DOHH2 (cell line): ENCODE results near the gene PKNOX1.
A peak's percentile ranks its signal among the peaks of the same experiment; 100 is the strongest.

ENCODE experiments used
- H3F3A ChIP-seq: fragments of 200-600 bp; sonication (generic), shearing (Covaris generic); 2 replicates; pipeline ENCODE4 v1.6.0; 2016; ENCODE audit warnings: antibody characterized with exemption, mild to moderate bottlenecking; ENCODE audit not compliant: control insufficient read depth, insufficient read depth
- H3K27ac ChIP-seq: fragments of 200-600 bp; sonication (generic); 2 replicates; pipeline ENCODE4 v1.5.1; 2014; ENCODE audit warnings: low read depth, mild to moderate bottlenecking, low read length, moderate library complexity
- H3K27me3 ChIP-seq: fragments of 200-600 bp; sonication (generic); 2 replicates; pipeline ENCODE4 v1.6.1; 2014; ENCODE audit warnings: mild to moderate bottlenecking, low read length, mixed read lengths; ENCODE audit not compliant: control insufficient read depth
- H3K36me3 ChIP-seq: fragments of 200-600 bp; sonication (generic); 2 replicates; pipeline ENCODE4 v1.6.1; 2014; ENCODE audit warnings: mild to moderate bottlenecking, low read length, moderate library complexity, mixed read lengths; ENCODE audit not compliant: control insufficient read depth
- H3K4me1 ChIP-seq: fragments of 200-600 bp; sonication (generic); 2 replicates; pipeline ENCODE4 v1.6.1; 2014; ENCODE audit warnings: mild to moderate bottlenecking, low read length, mixed read lengths; ENCODE audit not compliant: control insufficient read depth
- H3K4me2 ChIP-seq: fragments of 200-600 bp; sonication (generic); 2 replicates; pipeline ENCODE4 v1.6.0; 2014; ENCODE audit warnings: mild to moderate bottlenecking, low read length, moderate library complexity
- H3K4me3 ChIP-seq: fragments of 200-600 bp; sonication (generic); 2 replicates; pipeline ENCODE4 v1.5.1; 2014; ENCODE audit warnings: mild to moderate bottlenecking, low read length, mixed read lengths
- H3K79me2 ChIP-seq: fragments of 200-600 bp; sonication (generic); 2 replicates; pipeline ENCODE4 v1.6.1; 2014; ENCODE audit warnings: mild to moderate bottlenecking, low read length, mixed read lengths; ENCODE audit not compliant: control insufficient read depth
- H3K9me2 ChIP-seq: fragments of 200-600 bp; sonication (generic); replicated peaks from 2 replicates; pipeline ENCODE4 v1.6.1; 2014; ENCODE audit warnings: mild to moderate bottlenecking, low read length, mixed read lengths; ENCODE audit not compliant: control insufficient read depth
- H3K9me3 ChIP-seq: fragments of 200-600 bp; sonication (generic); 2 replicates; pipeline ENCODE4 v1.6.1; 2014; ENCODE audit warnings: antibody characterized with exemption, low read length, mixed read lengths; ENCODE audit not compliant: control insufficient read depth, insufficient read depth
- H4K20me1 ChIP-seq: fragments of 200-600 bp; sonication (generic); 2 replicates; pipeline ENCODE4 v1.6.0; 2014; ENCODE audit warnings: low read depth, mild to moderate bottlenecking, antibody characterized with exemption, low read length, moderate library complexity; ENCODE audit not compliant: control insufficient read depth, insufficient read depth
- CTCF ChIP-seq: fragments of 200-600 bp; sonication (generic); IDR thresholded peaks from one replicate; pipeline ENCODE4 v1.5.1; 2014; ENCODE audit warnings: antibody characterized with exemption, mild to moderate bottlenecking, low read depth, low read length; ENCODE audit not compliant: poor library complexity, severe bottlenecking
- EZH2phosphoT487 ChIP-seq: fragments of 200-600 bp; sonication (generic); IDR thresholded peaks from 2 replicates; pipeline ENCODE4 v1.6.1; 2017; ENCODE audit warnings: borderline replicate concordance, mild to moderate bottlenecking, antibody characterized with exemption, low read length, moderate library complexity, mixed read lengths

The PKNOX1 gene

DNA sequence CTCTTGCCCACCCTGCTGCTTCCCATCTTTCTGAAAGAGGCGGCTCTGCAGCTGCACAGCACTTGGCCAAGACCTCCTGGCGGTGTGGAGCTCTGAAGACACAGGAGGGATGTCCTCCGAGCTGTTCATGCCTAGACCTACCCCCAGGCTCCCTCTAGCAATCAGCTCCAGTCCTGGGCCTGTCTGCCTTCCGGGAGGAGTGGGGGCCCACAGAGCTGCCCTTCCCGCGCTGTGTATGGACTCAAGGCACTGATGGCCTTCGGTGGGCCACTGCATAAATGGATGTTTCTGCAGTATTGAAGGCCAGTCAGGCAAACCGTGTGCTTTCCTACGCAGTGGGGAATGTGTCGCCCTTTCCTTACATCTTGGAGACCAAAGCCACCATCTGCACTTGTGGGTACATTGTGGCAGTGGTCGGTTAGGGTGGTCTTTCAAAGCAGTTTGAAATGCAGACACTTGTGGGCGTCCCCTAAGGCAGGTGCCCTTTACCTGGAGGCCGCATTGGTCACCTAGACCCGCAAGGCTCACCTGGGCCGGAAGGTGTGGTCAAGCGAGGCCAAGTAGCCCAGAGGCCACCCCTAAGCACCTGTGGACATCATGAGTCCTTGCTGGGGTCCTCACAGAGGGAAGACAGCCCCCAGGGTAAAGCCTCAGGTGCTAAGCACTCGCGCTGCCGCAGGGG is 912 bp upstream of the PKNOX1 start:
- Histone ChIP-seq H3K4me2 (peak overlapping the region; percentile 87), H3K27me3 (no peaks in the 10 kb centered on the region), H3K27ac (peak overlapping the region; percentile 42), H3K9me3 (no peaks in the 10 kb centered on the region), H3K79me2 (peaks cover 31% of the 10 kb centered on the region), H3F3A (peaks cover 4% of the 10 kb centered on the region; the same call in 1 of the 2 replicates), H3K4me3 (peak overlapping the region; percentile 74), H4K20me1 (no peaks in the 10 kb centered on the region), H3K9me2 (no peaks in the 10 kb centered on the region), H3K4me1 (peaks cover 26% of the 10 kb centered on the region), H3K36me3 (peaks cover 13% of the 10 kb centered on the region)
- no peak for TF ChIP-seq EZH2phosphoT487
- TF ChIP-seq CTCF: peak; percentile 12

DNA sequence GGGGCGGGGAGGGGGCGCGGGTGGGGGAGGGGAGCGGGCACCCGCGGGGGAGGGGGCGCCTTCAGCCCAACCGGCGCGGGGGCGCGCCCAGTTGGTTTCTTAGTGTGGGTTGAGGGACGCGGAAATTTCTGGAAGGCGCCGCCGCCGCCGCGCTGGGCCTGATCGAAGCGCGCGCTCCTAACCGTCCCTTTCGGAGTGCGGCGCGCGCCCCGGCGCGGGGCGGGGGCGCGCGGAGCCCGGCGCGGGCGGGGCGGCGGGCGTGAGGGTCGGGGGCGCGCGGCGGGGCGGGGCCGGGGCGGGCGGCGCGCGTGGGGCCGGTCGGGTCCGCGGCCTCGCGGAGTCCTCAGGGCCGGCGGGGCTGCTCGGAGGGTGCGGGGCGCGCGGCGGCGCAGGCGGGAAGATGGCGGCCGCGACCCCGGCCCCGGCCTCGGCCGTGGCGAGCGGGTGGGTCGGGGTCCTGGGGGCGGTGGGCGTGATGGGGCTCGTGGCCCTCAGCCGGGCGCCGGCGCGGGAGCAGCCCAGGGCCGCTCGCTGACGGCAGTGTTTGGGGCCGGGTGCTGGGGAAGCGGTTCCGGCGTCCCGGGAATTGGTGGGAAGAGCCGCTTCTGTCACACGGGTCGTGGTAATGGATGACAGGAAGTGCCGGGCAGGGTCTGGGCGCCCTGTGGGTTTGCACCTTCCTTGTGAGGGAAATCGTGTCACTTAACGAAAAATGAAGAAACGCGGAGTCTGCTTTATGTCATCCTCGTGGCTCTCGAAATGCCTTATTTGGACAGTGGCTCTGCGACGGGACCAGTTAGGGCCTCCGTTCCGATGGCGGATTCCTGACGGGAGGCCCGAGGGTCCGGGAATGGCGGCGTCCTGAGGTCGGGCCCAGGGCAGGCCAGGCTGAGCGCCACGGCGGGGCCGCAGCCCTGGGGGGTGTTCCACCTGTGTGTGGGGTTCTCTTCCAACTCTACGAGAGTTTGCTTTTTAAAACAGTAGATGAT is 764 bp downstream of the PKNOX1 start:
- peak overlapping the region; percentile 31 for H3K27ac ChIP-seq
- H3K36me3 ChIP-seq: peaks cover 21% of the 10 kb centered on the region
- peak overlapping the region; percentile 81 for H3K4me3 ChIP-seq
- peak overlapping the region; percentile 81 for H3K4me2 ChIP-seq
- peaks cover 47% of the 10 kb centered on the region for H3K79me2 ChIP-seq
- no peak for TF ChIP-seq EZH2phosphoT487
- TF ChIP-seq CTCF: no peak
- no peaks in the 10 kb centered on the region for H3K9me2 ChIP-seq
- no peaks in the 10 kb centered on the region for H3K9me3 ChIP-seq
- peaks cover 4% of the 10 kb centered on the region for H3F3A ChIP-seq
- H3K4me1 ChIP-seq: peaks cover 41% of the 10 kb centered on the region
- no peaks in the 10 kb centered on the region for H3K27me3 ChIP-seq
- H4K20me1 ChIP-seq: peaks cover 3% of the 10 kb centered on the region; the same call in 1 of the 2 replicates

GRCh38 chr21:42975886-42976608 is 1.7 kb downstream of the PKNOX1 start:
- Histone ChIP-seq H3K4me1 (peaks cover 50% of the 10 kb centered on the region), H3K4me3 (peak overlapping the region; percentile 81), H3K4me2 (peak overlapping the region; percentile 81), H4K20me1 (peaks cover 7% of the 10 kb centered on the region; the same call in 1 of the 2 replicates), H3K27me3 (no peaks in the 10 kb centered on the region), H3K9me3 (no peaks in the 10 kb centered on the region), H3K9me2 (no peaks in the 10 kb centered on the region), H3K36me3 (peaks cover 21% of the 10 kb centered on the region), H3K79me2 (peaks cover 56% of the 10 kb centered on the region), H3F3A (peaks cover 8% of the 10 kb centered on the region), H3K27ac (no peak overlapping the region)
- no peak for TF ChIP-seq EZH2phosphoT487
- no peak for TF ChIP-seq CTCF
